Right ventricle myocardium inferior (tissue), 1 donor: ENCODE results near the gene CBY1. TPM values are rescaled to one million over a fixed set of nuclear protein-coding genes. Genes with fewer than 3 reads are reported as not detected.

Experiments used
- ATAC-seq: fragments of 200-7000 bp; cut with Tn5 transposase; one replicate; pipeline ENCODE4 v1.9.1; 2020; ENCODE audit warnings: mild to moderate bottlenecking, moderate library complexity
- DNase-seq: peaks from one replicate; pipeline ENCODE4 v3.0.0; 2021; ENCODE audit errors: missing footprints
- intact Hi-C: fragments of 100-400 bp; cut with DNase I; formaldehyde crosslinking; loops from one replicate; pipeline ENCODE4 v1.11.0; 2022
- total RNA-seq: library from RNA; stranded (reverse); fragmentation: NEBNext Ultra II Directional; extraction: Animal tissue kit (Norgen Biotek cat#: 25700); gene quantifications from one replicate; pipeline ENCODE4 v1.2.1, GENCODE V29; 2021
- donor health status: DM: no; HTN: yes; CAD: no; lungs with severe emphysema.

Gene CBY1
- total RNA-seq, 1 donor from 2014 or later: 32.9 TPM

DNA sequence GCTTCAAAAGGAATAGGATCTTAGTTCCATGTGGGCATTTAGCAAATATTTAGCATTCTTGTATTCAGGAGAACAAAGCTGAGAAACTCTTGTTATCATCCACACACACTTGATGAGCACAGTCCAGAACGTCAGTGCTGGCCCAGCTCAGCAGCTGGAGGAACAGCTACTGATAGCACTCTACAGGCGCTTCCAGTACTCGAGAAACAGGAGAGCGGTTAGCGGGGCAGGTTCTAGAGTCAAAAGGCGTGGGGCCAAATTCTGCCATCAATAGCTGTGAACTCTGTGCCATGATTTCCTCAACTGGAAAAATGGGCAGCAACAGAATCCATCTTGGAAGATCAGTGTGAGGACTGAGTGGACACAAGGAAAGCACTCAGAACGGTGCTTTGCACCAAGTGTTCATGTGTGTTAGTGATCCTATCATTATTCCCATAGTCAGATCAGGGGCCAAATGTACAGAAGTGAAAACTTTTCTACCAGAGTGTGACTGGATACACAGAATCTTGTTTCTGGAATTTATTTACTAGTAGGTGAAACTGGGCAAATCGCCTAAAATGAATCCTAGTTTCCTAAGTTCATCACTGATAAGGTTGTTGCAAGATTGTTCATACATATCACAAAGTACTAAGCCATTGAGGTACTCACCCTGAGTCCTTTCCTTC is 41.1 kb downstream of the CBY1 start:
- ATAC-seq: no peak
- intact Hi-C loops: no loop called here
- DNase-seq: no peak

DNA sequence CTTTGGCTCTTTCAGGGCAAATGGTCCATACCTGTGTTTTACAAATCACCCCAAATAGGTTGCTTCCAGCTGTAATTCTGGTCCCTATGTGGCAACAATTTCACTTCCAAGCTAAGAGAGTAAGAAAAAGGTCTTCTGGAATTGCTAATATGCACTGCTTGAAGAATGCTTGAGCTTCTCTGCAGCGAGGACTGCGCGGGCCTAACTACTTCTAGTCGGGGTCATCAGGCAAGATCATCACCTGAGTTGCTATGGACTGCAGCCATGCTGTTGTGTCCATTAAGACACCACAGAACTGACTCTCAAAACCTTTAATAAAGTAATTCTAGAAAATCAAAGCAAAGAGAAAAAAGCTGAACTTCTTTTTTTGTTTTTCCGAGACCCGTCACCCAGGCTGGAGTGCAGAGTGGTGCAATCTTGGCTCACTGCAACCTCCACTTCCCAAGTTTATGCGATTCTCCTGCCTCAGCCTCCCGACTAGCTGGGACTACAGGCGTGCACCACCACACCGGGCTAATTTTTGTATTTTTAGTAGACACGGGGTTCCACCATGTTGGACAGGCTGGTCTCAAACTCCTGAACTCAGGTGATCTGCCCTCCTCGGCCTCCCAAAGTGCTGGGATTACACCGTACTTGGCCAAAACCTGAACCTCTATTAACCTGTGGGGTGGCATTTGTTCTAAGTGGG is 42.1 kb downstream of the CBY1 start:
- no peak for ATAC-seq
- no peak for DNase-seq
- intact Hi-C loops: no loop called here

DNA sequence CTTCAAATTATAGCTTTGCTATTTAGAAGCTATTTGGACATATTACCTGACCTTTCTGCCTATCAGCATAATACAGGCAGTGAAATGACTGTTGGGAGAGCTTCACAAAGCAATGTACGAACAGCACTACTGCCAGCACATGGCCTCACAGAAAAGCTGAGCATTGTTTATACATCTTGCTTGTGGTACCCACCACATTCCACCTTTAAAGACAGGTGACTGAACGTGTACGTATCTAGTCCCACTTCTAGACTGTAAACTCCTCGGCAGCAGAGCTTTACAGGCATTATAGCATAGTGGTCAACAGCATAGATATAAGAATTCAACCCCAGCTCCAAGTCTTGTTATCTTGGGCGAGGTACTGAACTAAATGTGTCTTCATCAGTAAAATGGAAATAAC is 42.7 kb downstream of the CBY1 start:
- DNase-seq: no peak
- ATAC-seq: no peak
- intact Hi-C loops: no loop called here

DNA sequence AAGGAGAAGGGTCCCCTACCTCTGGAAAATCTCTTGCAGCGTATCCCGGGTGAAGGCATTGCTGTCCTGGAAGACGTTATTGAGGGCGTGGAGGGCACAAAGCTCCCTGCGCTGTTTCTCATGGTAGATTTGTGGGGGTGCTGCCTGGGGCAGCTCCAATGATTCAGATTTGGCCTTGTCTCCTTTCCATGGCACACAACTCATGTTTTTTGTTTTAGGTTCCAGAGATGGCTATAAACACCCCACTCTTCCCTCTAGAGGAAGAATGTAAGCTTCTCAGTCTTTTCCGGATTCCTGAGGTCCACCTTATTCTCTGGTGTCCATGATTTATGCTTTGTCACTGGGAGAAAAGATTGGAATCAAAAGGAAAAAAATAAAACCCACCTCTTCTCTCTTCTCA is 43.3 kb downstream of the CBY1 start:
- intact Hi-C loops: no loop called here
- no peak for ATAC-seq
- DNase-seq: no peak

DNA sequence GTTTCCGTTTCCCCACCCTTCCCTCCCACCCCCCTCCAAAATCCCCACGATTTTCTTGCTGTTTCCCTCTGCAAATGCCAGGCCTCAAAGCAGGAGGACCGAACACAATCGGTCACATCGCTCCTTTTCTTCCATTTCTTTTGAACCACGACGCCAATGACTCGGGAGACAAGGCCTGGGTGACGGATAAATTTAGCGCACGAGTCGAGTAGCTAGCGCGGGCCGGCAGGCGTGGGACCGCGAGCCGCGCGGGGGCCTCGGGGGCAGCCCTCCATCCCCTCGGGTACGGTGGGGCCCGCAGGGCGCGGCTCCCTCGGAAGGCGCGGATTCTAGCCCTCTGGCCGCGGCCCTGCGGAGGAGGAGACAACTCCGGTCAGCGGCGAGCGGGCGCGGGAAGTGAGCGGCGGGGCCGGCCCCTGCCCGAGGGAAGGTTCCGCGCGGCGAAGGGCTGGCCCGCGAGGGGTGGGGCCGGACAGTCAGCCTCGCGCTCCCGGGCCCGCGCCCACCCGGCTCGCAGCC is 43.9 kb downstream of the CBY1 start:
- peak; percentile 38 for ATAC-seq
- DNase-seq: peak; percentile 91
- intact Hi-C loops: no loop called here

DNA sequence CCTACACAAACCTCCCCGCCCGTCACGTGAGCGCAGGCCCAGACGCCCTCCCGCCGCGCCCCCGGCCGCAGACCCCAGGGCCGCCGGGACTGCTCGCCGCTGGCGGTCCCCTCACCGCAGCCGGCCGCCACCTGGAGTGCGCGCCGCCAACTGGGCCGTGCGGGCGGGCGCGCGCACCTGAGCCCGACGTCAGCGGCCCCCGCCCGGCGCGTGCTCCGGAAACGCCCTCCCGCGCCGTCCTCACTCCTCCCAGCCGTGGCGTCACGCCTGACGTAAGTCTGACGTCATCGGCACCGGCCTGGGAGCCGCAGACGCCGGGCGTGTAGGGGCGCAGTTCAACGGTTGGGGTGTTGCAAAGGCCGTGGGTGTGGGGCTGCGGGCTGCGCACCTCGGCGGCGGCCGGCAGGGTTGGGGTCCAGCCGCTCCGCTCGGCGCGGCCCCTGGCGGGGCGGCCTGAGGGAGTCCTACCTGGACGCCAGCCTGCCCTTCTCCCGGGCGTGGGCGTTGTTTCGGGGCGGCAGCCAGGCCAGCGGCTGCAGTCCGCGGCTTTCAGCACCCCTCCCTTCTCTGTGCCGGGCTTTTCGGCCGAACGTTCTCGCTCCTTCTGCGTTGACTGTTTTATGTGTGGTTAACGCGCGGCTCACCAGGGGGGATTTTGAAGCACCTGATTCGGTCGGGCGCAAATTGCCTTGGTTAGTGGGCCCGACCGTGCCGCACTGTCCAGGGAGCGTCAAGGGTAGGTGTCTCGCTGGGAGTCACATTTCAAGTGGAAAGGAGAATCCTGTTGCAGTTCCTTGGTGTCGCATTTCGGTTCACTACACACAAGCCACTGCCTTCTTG is 44.6 kb downstream of the CBY1 start, which contains the start of gene JOSD1:
JOSD1 (minus strand) TSS at position 155 of the 840 bp plus-strand sequence. CDS start 956 bp downstream, outside the sequence.
- ATAC-seq (peak; percentile 55), DNase-seq (peak; percentile 98)
- intact Hi-C loops: no loop called here

DNA sequence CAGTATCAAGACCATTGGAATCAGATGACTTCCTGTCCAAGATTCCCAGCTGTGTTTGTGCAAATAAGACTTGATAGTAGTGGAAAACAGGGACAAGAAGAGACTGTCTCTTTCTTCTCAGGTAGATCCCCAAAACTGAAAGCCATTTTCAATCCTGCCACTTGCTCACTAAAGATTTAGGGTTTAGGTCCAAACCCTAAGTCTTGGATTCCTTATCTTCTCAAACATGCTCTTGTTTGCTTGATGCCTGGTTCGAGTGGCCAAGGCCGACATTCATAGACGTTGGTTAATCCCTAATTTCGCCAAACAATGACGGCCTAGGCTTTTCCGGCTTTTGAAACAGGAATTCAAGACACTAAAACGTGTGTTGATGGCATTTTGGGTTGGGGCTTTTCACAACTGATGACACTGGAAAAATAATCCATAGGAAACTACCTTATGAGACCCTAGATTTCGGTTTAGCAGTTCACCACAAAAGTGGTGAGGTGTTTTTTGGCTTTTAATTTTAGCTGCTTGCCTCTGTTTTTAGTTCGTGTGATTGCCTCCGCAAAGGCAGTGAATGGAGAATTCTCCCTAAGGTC is 48.3 kb downstream of the CBY1 start:
- DNase-seq (no peak), ATAC-seq (no peak)
- intact Hi-C loops: no loop called here

DNA sequence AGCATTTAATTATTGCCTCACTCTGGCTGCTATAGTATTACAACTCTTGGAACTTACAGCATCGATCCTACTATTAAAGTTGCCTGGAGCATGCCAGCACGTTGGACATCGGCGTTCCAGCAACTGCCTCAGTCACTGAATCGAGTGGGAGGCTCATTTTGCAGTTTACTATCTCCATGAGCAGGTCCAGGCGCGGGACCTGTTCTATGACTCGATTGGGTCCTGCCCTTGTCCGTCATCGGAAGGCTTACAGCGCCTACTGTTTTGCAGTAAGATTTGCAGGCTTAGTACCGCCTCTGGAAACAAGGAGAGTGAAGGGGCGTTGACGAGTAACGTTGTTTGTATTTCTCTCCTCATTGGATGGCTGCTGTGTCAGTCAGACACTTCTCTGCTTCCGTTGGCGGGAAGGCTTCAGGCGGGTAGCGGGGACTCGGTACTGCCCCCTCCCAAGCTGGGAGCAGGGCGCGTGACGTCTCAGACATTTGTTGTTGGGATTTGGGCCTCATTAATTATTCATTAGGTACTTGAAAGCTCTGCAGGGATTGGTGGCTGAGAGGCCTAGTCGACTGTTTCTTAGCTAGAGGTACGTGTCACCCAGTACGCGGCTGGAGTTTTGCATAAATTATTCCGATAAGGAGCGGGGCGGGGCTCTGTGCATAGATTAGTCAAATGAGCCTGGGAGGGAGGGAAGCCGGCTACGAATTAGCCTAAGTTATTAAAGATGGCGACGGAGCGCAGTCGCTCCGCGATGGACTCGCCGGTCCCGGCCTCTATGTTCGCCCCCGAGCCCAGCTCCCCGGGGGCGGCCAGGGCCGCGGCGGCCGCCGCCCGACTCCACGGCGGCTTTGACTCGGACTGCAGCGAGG is 49.0 kb downstream of the CBY1 start, which contains the start of gene GTPBP1:
GTPBP1 (plus strand) TSS at position 710 of the 866 bp plus-strand sequence; CDS start at position 722, 12 bp downstream.
- ATAC-seq (peak; percentile 94), DNase-seq (peak; percentile 99)
- intact Hi-C loops: loop anchor here (2.0 kb wide), 1 partner anchor 49 kb away; the partner anchor contains the start of gene SUN2

DNA sequence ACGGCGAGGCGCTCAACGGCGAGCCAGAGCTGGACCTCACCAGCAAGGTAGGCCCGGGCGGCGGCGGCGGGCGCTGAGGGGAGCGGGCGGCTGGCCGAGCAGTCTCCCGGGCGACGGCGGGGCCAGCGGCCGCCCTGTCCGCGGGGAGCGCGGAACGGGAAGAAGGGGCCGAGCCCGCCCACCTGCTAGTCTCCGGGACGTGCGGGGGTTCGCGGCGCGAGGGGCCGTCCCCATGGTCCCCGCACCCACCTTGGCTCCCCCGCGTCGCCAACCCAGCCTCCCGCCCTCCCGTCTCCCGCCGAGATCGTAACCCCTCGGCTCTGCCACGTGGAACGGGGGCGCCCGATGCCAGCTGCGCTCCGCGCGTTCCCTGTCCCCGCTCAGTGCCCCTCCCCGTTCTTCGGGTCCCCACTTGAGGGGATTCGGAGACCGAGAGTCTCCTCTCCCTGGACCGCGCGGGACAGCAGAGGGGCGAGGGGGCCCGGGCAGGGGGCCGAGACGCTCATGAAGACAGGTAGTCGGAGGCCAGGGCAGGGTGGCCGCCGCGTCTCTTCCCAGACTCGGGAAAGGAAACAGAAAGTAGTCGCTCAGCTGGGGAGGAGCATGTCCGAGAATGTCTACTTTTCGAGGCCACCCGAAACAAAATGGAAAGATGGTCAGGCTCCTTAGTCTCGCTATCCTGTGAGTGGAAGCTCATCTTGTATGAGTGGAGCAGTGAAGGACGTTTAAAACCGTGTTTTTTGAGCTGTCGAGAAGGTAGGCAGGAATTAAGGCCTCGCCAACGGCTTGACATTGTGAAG is 49.9 kb downstream of the CBY1 start:
- intact Hi-C loops: loop anchor here (2.0 kb wide), 1 partner anchor 48 kb away; the partner anchor contains the start of gene SUN2

DNA sequence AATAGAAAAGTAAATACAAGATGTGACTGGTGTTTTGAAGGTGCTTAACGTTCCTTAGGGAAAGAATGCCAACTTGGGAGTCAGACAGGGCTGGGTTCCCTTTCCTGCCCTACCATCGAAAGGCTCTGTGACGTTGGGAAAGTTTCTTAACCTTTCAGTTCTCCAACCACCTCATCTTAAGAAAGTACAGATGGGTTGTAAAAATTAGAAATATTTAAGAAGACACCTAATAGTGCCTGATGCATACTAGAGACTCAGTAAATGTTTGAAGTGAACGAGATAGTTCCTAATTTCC is 50.4 kb downstream of the CBY1 start:
- ATAC-seq: no peak
- no peak for DNase-seq

More for the DNA sequence above, 49.9 kb downstream of the CBY1 start:
- ATAC-seq (peak; percentile 8), DNase-seq (peak; percentile 76)

DNA sequence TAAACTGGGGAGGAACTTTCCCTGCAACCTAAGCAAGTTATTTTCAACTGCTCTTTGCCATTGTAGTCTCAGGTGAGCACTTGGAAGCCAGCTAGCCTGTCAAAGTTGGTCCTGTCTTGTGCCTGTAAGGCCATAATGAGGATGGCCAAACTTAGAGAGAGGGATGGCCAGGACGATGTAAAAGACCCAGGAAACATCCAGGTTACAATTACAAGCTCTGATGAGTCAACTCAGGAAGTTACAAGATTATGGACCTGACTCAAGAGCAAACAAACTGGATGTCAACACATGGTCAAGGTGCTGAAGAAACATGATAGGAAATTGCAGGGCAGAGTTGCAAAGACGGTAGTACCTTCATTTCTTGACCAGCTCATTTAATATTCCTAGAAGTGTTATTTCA is 50.9 kb downstream of the CBY1 start:
- ATAC-seq (no peak), DNase-seq (no peak)
- intact Hi-C loops: loop anchor here (2.0 kb wide), 1 partner anchor 47 kb away; the partner anchor contains the start of gene SUN2

More for the DNA sequence above, 50.4 kb downstream of the CBY1 start:
- intact Hi-C loops: loop anchor here (2.0 kb wide), 1 partner anchor 48 kb away; the partner anchor contains the start of gene SUN2

DNA sequence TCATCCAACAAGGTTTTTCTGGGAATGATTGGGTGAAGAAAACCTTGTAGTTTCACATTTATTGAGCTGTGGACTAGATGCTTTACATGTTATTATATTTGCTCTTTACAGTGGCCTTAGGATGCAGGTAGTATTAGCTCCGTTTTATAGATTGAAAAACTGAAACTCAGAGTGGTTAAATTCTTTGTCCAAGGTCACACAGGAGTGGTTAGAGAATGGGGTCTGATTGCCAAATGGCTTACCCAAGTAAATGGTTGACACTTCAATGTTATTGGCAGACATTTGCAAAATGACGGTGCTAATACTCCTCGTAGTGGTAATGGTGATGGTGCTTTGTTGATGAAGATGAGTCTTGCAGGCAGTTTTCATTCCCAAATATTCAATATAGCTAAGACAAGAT is 51.5 kb downstream of the CBY1 start:
- no peak for DNase-seq
- intact Hi-C loops: loop anchor here (2.0 kb wide), 1 partner anchor 47 kb away; the partner anchor contains the start of gene SUN2
- ATAC-seq: no peak

DNA sequence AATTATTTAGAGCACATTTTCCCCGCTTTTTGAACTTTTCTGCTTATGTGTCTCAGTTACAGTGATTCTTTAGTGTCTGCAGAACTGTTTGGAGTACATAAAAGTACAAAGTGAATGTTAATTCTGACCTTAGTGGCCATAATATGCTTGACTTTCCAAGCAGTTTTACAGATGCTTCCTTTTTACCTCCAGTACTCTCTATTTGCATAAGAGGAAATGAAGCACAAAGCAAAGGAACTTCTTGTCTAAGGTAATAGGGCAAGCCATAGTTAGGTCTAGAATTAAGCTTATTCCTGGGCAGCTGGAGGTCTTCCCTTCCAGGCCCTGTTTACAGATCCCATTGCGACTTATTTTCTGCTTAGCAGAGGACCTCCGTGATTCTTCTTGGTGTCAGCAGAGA is 52.9 kb downstream of the CBY1 start:
- ATAC-seq (no peak), DNase-seq (no peak)
- intact Hi-C loops: no loop called here

DNA sequence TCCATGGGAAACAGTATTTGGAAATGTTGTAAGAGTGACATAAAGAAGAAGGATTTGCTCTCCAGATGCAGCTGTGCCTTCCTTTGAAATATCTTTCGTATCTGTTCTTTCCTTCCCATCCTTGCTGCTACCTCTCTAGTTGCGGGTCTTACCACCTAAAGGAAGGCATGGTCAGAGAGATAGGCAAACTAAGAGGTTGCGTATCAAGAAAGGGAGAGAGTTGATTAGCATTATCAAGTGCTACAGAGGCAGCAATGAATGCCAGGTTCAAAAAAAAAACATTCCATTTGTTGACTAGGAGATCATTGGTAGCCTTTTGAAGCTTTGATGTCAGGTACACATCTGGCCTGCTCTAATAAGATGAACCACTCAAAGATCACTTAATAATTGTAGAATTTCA is 53.9 kb downstream of the CBY1 start:
- intact Hi-C loops: no loop called here
- no peak for DNase-seq
- no peak for ATAC-seq

DNA sequence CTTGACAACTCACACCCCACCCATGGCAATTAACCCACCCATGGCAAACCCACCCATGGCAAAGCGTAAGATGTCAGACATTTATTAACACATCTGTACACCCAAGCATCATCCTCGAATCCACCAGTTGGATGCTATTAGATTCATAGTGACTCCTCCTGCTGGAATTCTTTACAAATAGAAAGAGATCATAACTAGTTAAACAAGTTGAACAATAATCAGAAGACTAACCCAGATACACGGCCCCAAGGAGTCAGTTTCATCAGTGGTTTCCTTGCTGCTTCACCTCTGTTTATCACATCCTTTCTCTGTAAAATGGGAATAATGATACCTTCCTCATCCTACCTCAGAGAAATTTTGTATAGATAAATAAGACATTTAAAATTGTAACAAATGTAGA is 54.4 kb downstream of the CBY1 start:
- ATAC-seq (no peak), DNase-seq (no peak)
- intact Hi-C loops: no loop called here

DNA sequence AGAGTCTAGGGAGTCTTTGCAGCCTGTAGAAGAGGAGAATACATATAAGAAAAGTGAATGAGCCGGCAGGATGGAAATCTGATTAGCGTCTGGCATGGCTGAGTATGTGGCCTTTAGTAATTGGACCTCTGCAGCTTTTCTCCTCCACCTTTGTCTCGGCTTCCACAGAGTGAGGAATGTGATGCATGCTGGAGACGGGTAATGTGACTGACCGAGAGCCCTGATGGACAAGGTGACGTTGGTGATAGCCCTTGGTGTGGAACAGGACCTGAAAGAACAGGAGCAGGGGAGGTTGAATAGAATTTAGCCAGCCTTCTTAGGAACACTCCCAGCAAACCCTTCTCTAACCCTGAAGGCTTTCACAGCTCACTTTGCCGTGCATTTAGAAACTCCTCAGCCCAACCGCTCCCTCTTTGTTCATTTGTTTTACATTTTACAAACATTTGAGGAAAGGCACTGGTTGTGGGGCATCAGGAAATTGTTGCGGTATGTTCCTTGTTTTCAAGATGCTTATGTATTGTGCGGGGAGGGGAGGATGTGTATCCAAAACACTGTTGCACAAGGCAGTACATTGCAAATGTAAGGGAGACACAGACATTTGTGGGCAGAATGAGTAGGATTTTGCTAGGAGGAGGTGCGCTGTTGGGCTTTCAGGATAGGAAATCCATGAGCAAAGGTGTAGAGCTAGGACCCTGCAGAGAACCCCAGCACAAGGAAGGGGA is 56.2 kb downstream of the CBY1 start:
- DNase-seq (no peak), ATAC-seq (no peak)
- intact Hi-C loops: no loop called here
